ENCODE measurements around the gene CD209. TPM values are rescaled to one million over a fixed set of nuclear protein-coding genes. Genes with fewer than 3 reads are reported as not detected.

The CD209 gene, protein sequence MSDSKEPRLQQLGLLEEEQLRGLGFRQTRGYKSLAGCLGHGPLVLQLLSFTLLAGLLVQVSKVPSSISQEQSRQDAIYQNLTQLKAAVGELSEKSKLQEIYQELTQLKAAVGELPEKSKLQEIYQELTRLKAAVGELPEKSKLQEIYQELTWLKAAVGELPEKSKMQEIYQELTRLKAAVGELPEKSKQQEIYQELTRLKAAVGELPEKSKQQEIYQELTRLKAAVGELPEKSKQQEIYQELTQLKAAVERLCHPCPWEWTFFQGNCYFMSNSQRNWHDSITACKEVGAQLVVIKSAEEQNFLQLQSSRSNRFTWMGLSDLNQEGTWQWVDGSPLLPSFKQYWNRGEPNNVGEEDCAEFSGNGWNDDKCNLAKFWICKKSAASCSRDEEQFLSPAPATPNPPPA
- total RNA-seq (2014; rRNA removed; shearing (Covaris generic)) (not detected in 2 replicates), total RNA-seq (2022) (not detected in 2 replicates), Bru-seq, nascent RNA (not detected), BruChase-seq, experiment 1, labeled RNA remaining after a 6-hour chase (not detected), BruChase-seq, experiment 2, labeled RNA remaining after a 2-hour chase (not detected)
- long read RNA-seq: 0 reads

DNA sequence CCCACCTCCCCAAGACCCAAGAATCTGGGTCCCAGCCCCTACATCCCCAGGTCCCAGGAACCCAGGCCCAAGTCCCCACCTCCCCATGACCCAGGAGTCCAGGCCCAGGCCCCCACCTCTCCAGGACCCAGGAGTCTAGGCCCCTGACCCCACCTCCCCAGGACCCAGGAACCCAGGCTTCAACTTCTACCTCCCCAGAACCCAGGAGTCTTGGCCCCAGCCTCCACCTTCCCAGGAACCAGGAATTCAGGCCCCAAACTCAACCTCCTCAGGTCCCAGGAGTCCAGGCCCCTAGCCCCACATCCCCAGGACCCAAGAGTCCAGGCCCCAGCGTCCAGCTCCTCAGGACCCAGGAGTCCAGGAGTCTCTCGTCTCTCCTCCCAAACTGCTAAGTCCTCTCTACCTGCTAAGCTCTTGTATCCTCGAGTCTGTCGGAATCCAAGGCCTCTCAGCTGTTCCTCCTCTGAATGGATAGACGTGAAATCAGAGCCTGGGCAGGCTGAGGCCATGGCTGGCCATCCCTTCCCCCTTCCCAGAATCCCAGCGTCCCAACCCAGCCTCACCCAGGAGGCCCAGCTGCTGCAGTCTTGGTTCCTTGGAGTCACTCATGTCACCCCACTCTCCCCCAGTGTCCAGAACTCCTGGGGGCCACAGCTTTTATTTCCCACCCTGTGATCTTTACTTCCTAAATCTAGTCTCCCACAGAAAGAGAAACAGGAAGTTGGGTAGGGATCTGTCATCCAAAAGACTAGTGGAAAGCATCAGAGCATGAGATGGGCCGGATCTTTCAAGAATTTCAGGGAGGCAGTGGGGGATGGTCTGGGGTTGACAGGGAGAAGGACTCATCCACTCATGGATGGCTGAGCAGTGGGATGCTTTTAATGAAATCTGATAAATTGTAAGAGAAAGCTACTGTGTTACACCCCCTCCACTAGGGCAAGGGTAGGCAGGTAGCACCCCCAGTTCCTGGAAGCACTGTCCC is at the start of gene CD209:
Gene CD209 (minus strand): TSS at position 632 of the 982 bp plus-strand sequence. CDS start 23 bp downstream, at position 609.
- no peaks in the 10 kb centered on the region for H3K9me2 ChIP-seq (ENCODE audit: insufficient read depth, low read length)
- H3K4me1 ChIP-seq (ENCODE audit: insufficient read depth, low read length, poor library complexity, severe bottlenecking): peaks cover 12% of the 10 kb centered on the region
- H3K36me3 ChIP-seq (ENCODE audit: insufficient read depth, low read length): no peaks in the 10 kb centered on the region
- H2AFZ ChIP-seq (ENCODE audit: low read length): no peak within 1 kb of the TSS
- no peaks in the 10 kb centered on the region for H3K79me2 ChIP-seq (ENCODE audit: insufficient read depth, low read depth, low read length)
- no peak for DNase-seq (ENCODE audit: low spot score)
- POLR2A ChIA-PET: interaction anchor here (0.5 kb wide), 1 partner anchor 22 kb away, joined by 3 read pairs; no protein-coding TSS in a partner anchor
- H3K4me2 ChIP-seq (ENCODE audit: low read length): no peak within 1 kb of the TSS
- TF ChIP-seq CTCF (conservative IDR thresholded peaks at IDR 0.05; ENCODE audit: low read length) (no peak), EZH2phosphoT487 (IDR thresholded peaks at IDR 0.05; ENCODE audit: borderline replicate concordance, low read depth, low read length) (no peak)
- H3K9me3 ChIP-seq (ENCODE audit: low read length): no peaks in the 10 kb centered on the region
- no peak within 1 kb of the TSS for H3K4me3 ChIP-seq (ENCODE audit: low read depth, low read length, poor library complexity, severe bottlenecking)
- CTCF ChIA-PET (ENCODE audit: unreplicated experiment): no interaction called here
- intact Hi-C loops (cut with micrococcal nuclease; ENCODE audit: unreplicated experiment): no loop called here
- no TSS peak for BruUV-seq (replicated peaks)
- no peak within 1 kb of the TSS for H3K27ac ChIP-seq (ENCODE audit: low read depth, low read length, poor library complexity, severe bottlenecking)
- no peaks in the 10 kb centered on the region for H4K20me1 ChIP-seq (ENCODE audit: insufficient read depth, low read length)

DNA sequence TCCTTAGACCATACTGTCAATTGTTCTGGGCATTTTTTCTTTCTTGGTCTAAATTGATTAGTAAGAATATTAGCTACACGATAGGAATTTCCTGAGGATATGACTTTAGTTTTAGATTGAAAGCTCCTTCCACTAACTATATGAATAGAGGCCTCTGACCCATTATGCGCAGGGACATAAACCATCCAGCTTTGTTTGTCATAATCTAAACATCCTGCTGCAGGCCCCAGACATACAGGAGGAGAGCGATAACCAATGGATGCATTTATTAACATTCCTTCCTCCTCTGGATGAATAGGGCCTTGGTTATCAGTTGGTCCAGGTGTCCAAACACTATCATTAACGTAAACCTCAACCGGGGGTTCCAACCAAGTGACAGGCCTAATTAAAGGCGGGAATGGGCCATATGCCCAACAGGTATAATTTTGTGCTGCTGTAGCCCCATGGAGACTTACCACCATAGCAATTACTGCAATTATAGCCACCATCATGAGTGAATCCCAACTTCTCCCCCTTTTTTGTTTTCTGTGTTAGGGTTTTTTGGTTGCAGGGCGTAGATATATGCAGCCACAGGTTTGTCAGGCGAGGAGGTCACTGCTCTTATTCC is 48.3 kb upstream of the CD209 start:
- H3K4me1 ChIP-seq (ENCODE audit: insufficient read depth, low read length, poor library complexity, severe bottlenecking): peaks cover 4% of the 10 kb centered on the region
- DNase-seq (ENCODE audit: low spot score): no peak
- H3K4me3 ChIP-seq (ENCODE audit: low read depth, low read length, poor library complexity, severe bottlenecking): no peak overlapping the region
- CTCF ChIA-PET (ENCODE audit: unreplicated experiment): no interaction called here
- no peak overlapping the region for H3K4me2 ChIP-seq (ENCODE audit: low read length)
- POLR2A ChIA-PET: no interaction called here
- no peak overlapping the region for H2AFZ ChIP-seq (ENCODE audit: low read length)
- BruUV-seq (replicated peaks): no TSS peak
- H3K79me2 ChIP-seq (ENCODE audit: insufficient read depth, low read depth, low read length): no peaks in the 10 kb centered on the region
- intact Hi-C loops (cut with micrococcal nuclease; ENCODE audit: unreplicated experiment): no loop called here
- H3K9me3 ChIP-seq (ENCODE audit: low read length): no peaks in the 10 kb centered on the region
- no peaks in the 10 kb centered on the region for H3K36me3 ChIP-seq (ENCODE audit: insufficient read depth, low read length)
- H4K20me1 ChIP-seq (ENCODE audit: insufficient read depth, low read length): no peaks in the 10 kb centered on the region
- H3K9me2 ChIP-seq (ENCODE audit: insufficient read depth, low read length): no peaks in the 10 kb centered on the region
- TF ChIP-seq EZH2phosphoT487 (IDR thresholded peaks at IDR 0.05; ENCODE audit: borderline replicate concordance, low read depth, low read length) (no peak), CTCF (conservative IDR thresholded peaks at IDR 0.05; ENCODE audit: low read length) (no peak)
- no peak overlapping the region for H3K27ac ChIP-seq (ENCODE audit: low read depth, low read length, poor library complexity, severe bottlenecking)
